HepG2 (cell line): ENCODE data around the gene RAP1A. TPM values are rescaled to one million over a fixed set of nuclear protein-coding genes. Genes with fewer than 3 reads are reported as not detected.

Source experiments
- ATAD3A ChIP-seq: sonication (generic); formaldehyde crosslinking; IDR thresholded peaks from 2 replicates; pipeline ENCODE4 v1.4.0; 2020; ENCODE audit warnings: missing genetic modification reagents
- ATF3 ChIP-seq: sonication (generic); formaldehyde crosslinking; IDR thresholded peaks from 2 replicates; pipeline ENCODE4 v1.4.0; 2020; ENCODE audit warnings: missing genetic modification reagents
- BRD4 ChIP-seq: sonication (generic); formaldehyde crosslinking; IDR thresholded peaks from 2 replicates; pipeline ENCODE4 v1.4.0; 2020; ENCODE audit warnings: missing genetic modification reagents
- ELK4 ChIP-seq: sonication (generic); formaldehyde crosslinking; IDR thresholded peaks from 2 replicates; pipeline ENCODE4 v1.9.0; 2021; ENCODE audit warnings: missing genetic modification reagents, borderline replicate concordance
- FOXK2 ChIP-seq: fragments of 450-650 bp; IDR thresholded peaks from 2 replicates; pipeline ENCODE4 v1.6.1; 2016
- GFI1 ChIP-seq: sonication (generic); formaldehyde crosslinking; IDR thresholded peaks from 2 replicates; pipeline ENCODE4 v1.5.0; 2020; ENCODE audit warnings: missing genetic modification reagents, mild to moderate bottlenecking, borderline replicate concordance
- JDP2 ChIP-seq: sonication (generic); formaldehyde crosslinking; IDR thresholded peaks from 2 replicates; pipeline ENCODE4 v1.8.1; 2022; ENCODE audit warnings: missing genetic modification reagents, borderline replicate concordance
- MTERF4 ChIP-seq: sonication (generic); formaldehyde crosslinking; IDR thresholded peaks from 2 replicates; pipeline ENCODE4 v1.8.0; 2023; ENCODE audit warnings: mild to moderate bottlenecking, missing genetic modification reagents
- NR2C2 ChIP-seq: sonication (generic); formaldehyde crosslinking; IDR thresholded peaks from 2 replicates; pipeline ENCODE4 v1.4.0; 2020; ENCODE audit warnings: missing genetic modification reagents, mild to moderate bottlenecking, moderate library complexity, borderline replicate concordance
- PAF1 ChIP-seq: IDR thresholded peaks from 2 replicates; pipeline ENCODE4 v1.6.1; 2016; ENCODE audit warnings: missing genetic modification reagents, missing compliant biosample characterization
- RERE ChIP-seq: IDR thresholded peaks from 2 replicates; pipeline ENCODE4 v1.6.1; 2016; ENCODE audit warnings: low read depth, missing genetic modification reagents, missing compliant biosample characterization
- TFE3 ChIP-seq: IDR thresholded peaks from 2 replicates; pipeline ENCODE4 v1.6.1; 2016
- THYN1 ChIP-seq: sonication (generic); formaldehyde crosslinking; IDR thresholded peaks from 2 replicates; pipeline ENCODE4 v1.8.1; 2023; ENCODE audit warnings: low read depth, mild to moderate bottlenecking, moderate library complexity, missing genetic modification reagents, borderline replicate concordance
- TRIM22 ChIP-seq: fragments of 450-650 bp; IDR thresholded peaks from 2 replicates; pipeline ENCODE4 v1.6.1; 2017
- XBP1 ChIP-seq: sonication (generic); formaldehyde crosslinking; IDR thresholded peaks from 2 replicates; pipeline ENCODE4 v1.5.0; 2020; ENCODE audit warnings: missing genetic modification reagents
- ZNF230 ChIP-seq: sonication (generic); formaldehyde crosslinking; IDR thresholded peaks from 2 replicates; pipeline ENCODE4 v1.4.0; 2020; ENCODE audit warnings: mild to moderate bottlenecking, missing genetic modification reagents
- ZNF292 ChIP-seq: sonication (generic); formaldehyde crosslinking; IDR thresholded peaks from 2 replicates; pipeline ENCODE4 v1.8.1; 2022; ENCODE audit warnings: mild to moderate bottlenecking, low read depth, missing genetic modification reagents, borderline replicate concordance
- ZNF501 ChIP-seq: sonication (generic); formaldehyde crosslinking; IDR thresholded peaks from 2 replicates; pipeline ENCODE4 v1.5.1; 2020; ENCODE audit warnings: mild to moderate bottlenecking, moderate library complexity, missing genetic modification reagents
- ZNF768 ChIP-seq: sonication (generic); formaldehyde crosslinking; IDR thresholded peaks from 2 replicates; pipeline ENCODE4 v1.4.0; 2020; ENCODE audit warnings: missing genetic modification reagents
- polyA plus RNA-seq, 8 experiments: library from polyadenylated mRNA; depleted of rRNA in 3 of 8; stranded (reverse) in 7 of 8; unstranded in 1 of 8; fragments of >200 nt; fragmentation: Illumina TruSeq in 4 of 8; extraction: Trizol in 4 of 8; gene quantifications; 2 replicates each; pipeline versions ENCODE4 v1.2.1 to v1.2.3, GENCODE V29; 2011 to 2016; ENCODE audit warnings: low read depth in 4 of 8, missing spikeins in 1 of 8, mixed read lengths in 1 of 8; ENCODE audit not compliant: insufficient read depth in 1 of 8
- total RNA-seq, 5 experiments: library from RNA; depleted of rRNA; stranded (reverse); fragments of >200 nt; fragmentation: Illumina TruSeq; extraction: Trizol; gene quantifications; 2 replicates each; pipeline ENCODE4 v1.2.3, GENCODE V29; 2016; ENCODE audit warnings: low read depth in 1 of 5

Gene RAP1A
- total and polyA plus RNA-seq, 2 of the 13 experiments (the other 11 are each of a cell fraction or from before 2014, with no cell fraction given), result 19.0 to 20.7 TPM

GRCh38 chr1:111739194-111739924, 119.8 kb downstream of the RAP1A start, which contains the start of gene INKA2 (continued):
- TF ChIP-seq RERE, result peak; percentile 34; the same call in 1 of the 2 replicates
- peak; percentile 89 for TF ChIP-seq TFE3 (CRISPR knock-in tag)
- no peak for TF ChIP-seq ATAD3A (CRISPR knock-in tag)
- no peak for TF ChIP-seq XBP1 (CRISPR knock-in tag)
- TF ChIP-seq ELK4 (CRISPR knock-in tag), result no peak
- TF ChIP-seq JDP2, result no peak
- TF ChIP-seq FOXK2, result no peak
- TF ChIP-seq MTERF4 (CRISPR knock-in tag), result no peak
- TF ChIP-seq ATF3 (CRISPR knock-in tag), result no peak
- peak; percentile 58; the same call in 1 of the 2 replicates for TF ChIP-seq NR2C2
- TF ChIP-seq TRIM22, result no peak
- no peak; the same call in 1 of the 2 replicates for TF ChIP-seq ZNF292 (CRISPR knock-in tag)
- TF ChIP-seq ZNF501 (CRISPR knock-in tag), result peak; percentile 78
- TF ChIP-seq BRD4, result peak; percentile 61; the same call in 1 of the 2 replicates
- peak; percentile 9; the same call in 1 of the 2 replicates for TF ChIP-seq ZNF768 (CRISPR knock-in tag)
- TF ChIP-seq GFI1, result peak; percentile 67; the same call in 1 of the 2 replicates
- no peak for TF ChIP-seq THYN1 (CRISPR knock-in tag)
- TF ChIP-seq ZNF230 (CRISPR knock-in tag), result peak; percentile 31
- TF ChIP-seq PAF1 (CRISPR knock-in tag), result no peak
